Activated CD4-positive, alpha-beta T cell treated with anti-CD3 and anti-CD28 coated beads for 1 hour (primary cell): ENCODE results near the gene PCYT1B.
A peak's percentile ranks its signal among the peaks of the same experiment; 100 is the strongest.
"Not testable (repeated sequence)": the region's sequence is repeated elsewhere in the genome, so short reads cannot be mapped to it uniquely, and the experiment has no call there.

ENCODE experiments used
- DNase-seq: peaks from one replicate; pipeline ENCODE4 v3.0.0-alpha.2; 2020

Gene PCYT1B

DNA sequence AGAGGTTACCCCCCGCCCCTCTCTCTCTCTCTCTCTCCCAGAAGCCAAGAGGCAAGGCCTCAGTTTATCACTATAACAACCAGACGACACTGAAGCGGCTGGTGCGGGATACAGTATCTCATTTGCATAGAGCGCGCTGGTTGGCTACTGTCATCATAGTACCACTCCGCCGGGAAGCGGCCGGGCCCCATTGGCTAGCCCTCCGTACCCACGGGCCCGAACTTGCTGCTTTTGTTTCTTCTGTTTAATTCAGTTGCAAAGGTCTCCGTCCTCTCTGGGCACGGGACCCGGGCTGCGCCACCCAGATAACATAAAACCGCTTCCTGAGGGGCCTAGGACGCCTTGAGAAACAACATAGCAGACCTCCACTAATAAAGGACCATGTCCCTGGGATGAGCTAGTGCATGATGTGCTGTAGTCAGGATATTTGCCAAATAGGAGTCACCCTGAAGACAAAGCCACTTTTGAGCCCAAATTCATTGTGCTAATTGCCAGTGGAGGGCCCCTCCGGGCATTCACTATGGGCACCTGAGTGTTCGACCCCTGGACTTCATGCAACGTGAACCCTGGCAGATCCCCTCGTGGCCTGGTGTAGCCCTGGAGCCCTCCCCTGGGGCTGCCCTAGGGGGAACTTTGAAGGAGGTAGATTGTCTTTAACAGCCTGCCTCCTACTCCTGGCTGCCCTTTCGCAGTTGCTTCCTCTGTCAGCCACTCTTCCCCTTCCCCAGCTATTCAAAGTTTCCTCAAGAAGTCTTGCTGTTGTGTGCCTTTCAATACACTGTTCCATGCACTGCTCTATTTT is at the start of gene PCYT1B:
TSS of gene PCYT1B (minus strand) at position 91 of the 802 bp plus-strand sequence. CDS start 242 bp downstream, outside the sequence.
- peak; percentile 34 for DNase-seq

- DNase-seq = no peak
Observed at GRCh38 chrX:24696294-24696693, 49.1 kb upstream of the PCYT1B start.

DNA sequence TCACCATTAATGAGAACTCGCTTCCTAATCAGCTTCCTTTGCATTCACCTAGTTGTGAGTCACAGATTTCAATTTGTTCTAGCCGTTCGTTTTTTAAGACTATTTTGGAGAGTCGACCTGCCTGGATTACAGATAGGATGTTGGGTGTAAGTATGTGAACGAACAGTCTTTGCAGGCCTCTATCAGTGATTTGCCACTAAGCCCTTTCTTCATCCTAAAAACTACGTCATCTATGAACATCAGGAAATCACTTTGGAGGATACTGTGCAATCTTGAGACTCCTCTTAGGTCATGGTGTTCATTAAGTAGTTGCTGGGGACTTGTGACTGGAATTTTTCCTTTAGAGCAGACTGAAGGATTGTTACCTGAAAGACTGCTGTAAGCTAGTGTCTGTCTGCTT is 47.7 kb upstream of the PCYT1B start:
- no peak for DNase-seq

GRCh38 chrX:24693453-24694202 is 46.5 kb upstream of the PCYT1B start, which contains the start of gene POLA1:
POLA1 (plus strand) TSS chrX:24693918; CDS start chrX:24693962, 44 bp downstream.
- peak; percentile 31 for DNase-seq

DNA sequence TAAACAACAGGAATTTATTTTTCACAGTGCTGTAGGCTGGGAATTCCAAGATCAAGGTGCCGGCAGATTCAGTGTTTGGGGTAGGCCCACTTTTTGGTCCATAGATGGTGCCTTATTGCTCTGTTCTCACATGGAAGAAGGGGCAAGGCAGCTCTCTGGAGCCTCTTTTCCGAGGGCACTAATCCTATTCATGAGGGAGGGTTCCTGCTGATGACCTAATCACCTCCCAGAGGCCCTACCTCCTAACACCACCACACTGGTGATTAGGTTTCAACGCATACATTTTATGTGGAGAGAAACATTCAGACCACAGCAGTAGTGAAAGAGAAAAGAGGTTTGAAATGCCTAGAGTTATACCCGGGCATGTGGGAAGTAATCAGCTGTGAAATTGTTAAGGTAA is 45.2 kb upstream of the PCYT1B start:
- DNase-seq = no peak

DNA sequence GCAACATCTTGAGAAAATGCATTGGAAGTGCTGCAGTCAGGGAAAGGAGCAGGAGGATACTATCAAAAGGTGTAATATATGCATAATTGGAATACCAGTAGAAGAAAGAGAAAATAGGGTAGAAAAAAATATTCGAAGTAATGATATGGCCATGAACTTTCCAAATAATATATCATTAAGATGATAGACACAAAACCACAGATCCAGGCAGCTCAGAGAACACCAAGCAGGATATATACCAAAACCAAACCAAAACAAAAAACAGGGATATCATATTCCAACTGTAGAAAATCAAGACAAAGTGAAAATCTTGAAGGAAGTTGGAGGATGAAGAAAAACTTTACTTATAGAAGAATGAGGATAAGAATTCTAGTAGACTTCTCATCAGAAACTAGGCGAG is 36.9 kb upstream of the PCYT1B start:
- no peak for DNase-seq

DNA sequence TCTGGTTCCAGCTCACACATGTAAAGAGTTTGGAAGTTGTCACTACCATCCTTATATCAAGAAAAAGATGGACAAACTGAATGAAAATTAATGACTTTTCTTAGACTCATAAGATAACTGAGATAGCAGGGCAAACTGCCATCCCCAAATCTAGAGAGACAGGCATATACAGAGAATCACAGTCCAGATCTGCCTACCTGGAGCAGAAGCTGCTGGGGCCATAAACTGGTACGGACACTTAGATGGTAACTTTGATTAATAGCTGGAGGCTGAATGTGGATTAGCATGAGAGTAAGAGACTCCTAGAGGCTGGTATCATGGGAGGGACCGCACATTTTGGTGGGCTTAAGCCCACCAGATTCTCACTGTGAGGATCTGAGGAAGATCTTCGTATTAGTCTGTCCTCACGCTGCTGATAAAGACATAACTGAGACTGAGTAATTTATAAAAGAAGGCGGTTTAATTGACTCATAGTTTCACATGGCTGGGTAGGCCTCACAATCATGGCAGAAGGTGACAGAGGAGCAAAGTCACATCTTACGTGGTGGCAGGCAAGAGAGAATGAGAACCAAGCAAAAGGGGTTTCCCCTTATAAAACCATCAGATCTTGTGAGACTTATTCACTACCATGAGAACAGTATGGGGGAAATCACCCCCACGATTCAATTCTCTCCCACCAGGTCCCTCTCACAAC is 35.7 kb upstream of the PCYT1B start:
- DNase-seq = no peak

GRCh38 chrX:24676403-24677024 is 29.4 kb upstream of the PCYT1B start:
- no peak for DNase-seq

DNA sequence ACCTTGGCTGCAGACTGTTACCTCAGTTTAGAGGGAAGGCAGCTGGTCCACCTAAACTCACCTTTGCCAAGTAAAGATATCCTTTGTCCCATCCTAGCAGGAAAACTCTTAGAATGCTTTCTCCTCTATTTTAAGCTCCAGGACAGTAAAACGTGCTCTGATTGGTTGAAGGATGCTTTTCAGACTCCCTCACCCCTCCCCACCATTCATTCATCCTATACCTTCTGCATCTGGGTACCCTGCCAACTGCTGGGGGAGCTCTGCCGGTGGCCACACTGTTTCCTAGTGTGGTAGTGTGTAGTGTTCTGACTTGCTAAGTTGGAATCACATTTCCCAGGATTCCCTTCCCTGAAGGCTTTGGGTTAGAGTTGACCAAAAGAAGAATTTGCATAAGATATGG is 26.3 kb upstream of the PCYT1B start:
- no peak for DNase-seq

- DNase-seq = no peak
Observed at GRCh38 chrX:24672701-24673190, 25.6 kb upstream of the PCYT1B start.

DNA sequence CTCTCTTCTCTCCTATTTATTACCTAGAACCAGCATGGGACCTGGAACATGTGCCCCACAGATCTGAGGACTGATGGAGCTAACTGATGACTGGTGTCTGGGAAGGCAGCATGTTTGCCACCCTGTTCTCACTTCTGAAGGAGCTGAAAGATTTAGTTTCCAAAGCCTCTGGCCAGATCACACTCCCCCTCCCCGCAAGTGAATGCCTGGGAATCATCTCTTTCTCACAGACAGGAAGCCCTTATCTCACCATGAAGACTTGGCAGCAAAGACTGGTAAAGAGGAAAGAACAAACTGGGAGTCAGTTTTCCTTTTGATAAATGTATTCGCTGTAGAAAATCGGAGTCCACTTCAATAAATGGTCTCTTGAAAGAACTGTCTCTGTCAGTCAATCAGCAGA is 21.0 kb upstream of the PCYT1B start:
- DNase-seq = no peak

GRCh38 chrX:24662352-24662751 is 15.2 kb upstream of the PCYT1B start:
- DNase-seq = no peak

GRCh38 chrX:24661292-24661691 is 14.1 kb upstream of the PCYT1B start:
- DNase-seq = no peak

DNA sequence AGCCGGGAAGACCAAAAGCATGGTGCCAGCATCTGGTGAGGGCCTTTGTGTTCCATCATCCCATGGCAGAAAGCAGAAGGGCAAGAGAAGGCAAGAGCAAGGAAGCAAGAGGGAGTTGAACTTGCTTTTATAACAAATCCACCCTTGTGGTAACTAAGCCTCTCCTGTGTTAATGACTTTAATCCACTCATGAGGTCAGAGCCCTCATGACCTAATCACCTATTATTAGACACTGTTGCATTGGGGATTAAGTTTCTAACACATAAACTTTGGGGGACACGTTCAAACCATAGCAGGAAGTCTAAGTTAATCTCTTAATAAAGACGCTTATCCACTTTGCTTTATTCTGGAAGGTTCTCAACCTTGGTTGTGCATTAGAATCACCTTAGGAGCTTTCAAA is 12.5 kb upstream of the PCYT1B start:
- DNase-seq = no peak

DNA sequence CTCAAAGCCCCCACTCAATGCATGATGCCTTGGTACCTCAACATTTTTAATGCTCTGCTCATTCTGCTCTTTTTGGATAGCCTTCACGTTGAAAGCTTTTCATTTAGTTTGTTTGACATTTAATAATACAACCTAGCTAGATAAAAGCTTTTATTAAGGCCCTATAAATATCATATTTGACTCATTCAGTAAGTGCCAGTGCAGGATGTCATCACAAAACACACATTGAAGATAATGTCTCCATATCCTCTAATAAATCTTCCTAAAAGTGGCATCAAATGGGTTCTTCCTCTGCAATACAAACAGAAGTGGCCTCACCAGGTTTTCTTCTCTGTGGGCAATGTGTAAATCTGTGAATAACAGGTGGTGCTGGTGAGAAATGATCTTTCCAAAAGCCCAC is 12.0 kb upstream of the PCYT1B start:
- DNase-seq = no peak

- no peak for DNase-seq
Observed at GRCh38 chrX:24658421-24658820, 11.3 kb upstream of the PCYT1B start.

DNA sequence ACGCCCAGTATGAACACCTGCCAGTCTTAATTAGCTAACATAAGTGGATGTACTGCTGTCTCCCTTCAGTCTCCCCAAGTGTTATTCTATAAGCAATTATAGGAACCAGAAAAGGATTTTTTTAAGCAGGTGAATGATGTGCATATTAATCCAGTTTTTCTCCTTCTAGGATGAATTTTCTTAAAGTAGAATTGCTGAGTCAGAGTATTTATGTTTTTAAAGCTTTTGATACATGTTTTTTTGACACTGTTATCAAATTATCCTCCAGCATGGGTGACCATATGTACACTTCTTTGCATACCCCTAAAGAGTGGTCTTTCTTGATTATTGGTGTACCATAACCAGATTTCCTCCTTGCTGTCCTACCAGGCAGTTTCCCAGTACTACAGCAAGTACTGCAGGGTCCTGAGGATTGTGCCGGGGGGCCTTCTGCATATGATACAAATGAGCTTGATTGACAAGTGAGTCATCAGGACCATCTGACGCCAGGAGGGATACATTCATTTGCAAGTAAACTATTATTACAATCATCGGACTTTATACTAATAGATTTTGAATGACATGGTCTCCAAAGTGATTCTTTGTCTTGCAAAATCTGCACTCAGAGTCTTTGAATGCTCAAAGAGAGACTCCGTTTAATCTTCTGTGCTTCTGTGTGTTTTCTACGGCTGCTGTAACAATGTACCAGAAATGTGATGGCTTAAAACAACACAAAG is 10.7 kb upstream of the PCYT1B start:
- no peak for DNase-seq

DNA sequence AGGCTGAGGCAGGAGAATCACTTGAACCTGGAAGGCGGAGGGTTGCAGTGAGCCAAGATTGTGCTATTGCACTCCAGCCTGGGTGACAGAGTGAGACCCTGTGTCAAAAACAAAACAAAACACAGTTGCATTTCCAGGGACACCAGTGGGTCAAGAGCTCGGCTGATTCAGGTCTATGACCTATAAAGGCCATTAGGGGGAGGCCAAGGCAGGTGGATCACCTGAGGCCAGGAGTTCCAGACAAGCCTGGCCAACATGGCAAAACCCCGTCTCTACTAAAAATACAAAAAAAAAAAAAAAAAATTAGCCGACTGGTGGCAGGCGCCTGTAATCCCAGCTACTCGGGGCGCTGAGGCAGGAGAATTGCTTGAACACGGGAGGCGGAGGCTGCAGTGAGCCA is 8.5 kb upstream of the PCYT1B start:
- not testable (repeated sequence) for DNase-seq

DNA sequence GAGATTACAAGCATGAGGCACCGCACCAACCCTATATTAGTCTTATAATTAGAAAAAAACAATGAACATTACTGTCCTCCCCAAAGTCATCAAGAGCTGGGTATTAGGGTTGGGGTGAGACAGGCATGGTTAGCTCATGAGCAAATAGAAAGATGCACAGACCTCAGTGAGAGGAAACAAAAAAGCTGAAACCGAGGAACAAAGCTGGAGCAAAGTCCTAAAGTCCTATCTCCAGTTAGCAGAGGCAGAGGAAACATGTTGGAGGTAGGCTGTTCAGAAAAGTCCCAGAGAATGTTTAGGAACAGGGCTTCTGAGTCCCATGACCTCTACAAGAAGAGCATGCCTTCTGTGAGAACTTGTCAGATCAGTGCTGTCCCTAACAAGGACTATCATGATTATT is 4.6 kb upstream of the PCYT1B start:
- DNase-seq = no peak

GRCh38 chrX:24648495-24648894 is 1.3 kb upstream of the PCYT1B start:
- DNase-seq = no peak

DNA sequence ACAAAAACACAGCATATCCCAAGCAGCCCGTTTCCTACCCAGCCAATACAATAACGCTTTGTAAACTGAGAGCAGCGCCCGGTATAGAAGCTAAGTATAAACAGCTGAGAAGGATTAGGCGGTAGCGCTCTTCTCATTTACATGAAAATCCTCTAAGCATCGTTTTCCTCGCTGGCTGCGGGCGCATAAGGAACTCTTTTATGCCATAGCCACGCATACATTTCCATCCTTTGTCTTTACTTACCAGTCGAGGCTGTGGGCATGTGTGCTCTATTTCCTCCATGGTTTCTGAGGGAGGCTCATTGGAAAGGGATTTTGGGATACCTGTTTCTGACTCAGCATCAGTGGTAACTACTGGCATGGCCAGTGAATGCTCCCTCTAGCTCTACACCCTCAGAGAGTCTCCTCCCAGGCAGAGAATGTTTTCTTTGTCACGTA is 383 bp downstream of the PCYT1B start:
- no peak for DNase-seq

DNA sequence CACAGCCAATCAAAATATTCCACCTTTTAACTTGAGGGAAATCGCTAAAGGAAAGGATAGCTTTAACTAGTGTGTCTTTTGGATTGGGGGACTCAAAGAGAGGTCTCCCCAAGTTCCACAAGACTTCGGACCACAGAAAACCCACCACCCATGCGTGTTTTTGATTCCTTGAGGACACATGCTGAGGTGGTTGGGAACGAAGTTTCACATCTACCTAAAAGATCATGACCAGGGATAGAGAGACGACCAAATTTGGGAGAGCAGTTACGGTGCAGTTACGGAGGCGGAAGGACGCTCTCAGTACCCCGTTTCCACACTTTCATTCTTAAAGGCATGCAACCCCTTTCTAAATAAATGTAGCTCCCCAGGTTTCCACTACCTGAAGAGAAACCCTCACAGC is 1.1 kb downstream of the PCYT1B start:
- no peak for DNase-seq
